Ascending aorta (tissue), 2 donors: ENCODE measurements around the gene KMT2A. TPM values are rescaled to one million over a fixed set of nuclear protein-coding genes. Genes with fewer than 3 reads are reported as not detected.
A peak's percentile ranks its signal among the peaks of the same experiment; 100 is the strongest.

ENCODE experiments used
- DNase-seq, 2 donors: peaks; one replicate each; pipeline ENCODE4 v3.0.0-alpha.2; 2019; ENCODE audit warnings: low spot score in 2 of 2
- H3K27ac ChIP-seq, 2 donors: fragments of 200-600 bp; sonication (generic); one replicate each; pipeline ENCODE4 v1.5.1; 2016 to 2017; ENCODE audit warnings: mild to moderate bottlenecking in 1 of 2
- H3K27me3 ChIP-seq: fragments of 200-600 bp; sonication (generic); one replicate; pipeline ENCODE4 v1.5.1; 2017
- H3K36me3 ChIP-seq, 2 donors: fragments of 200-600 bp; sonication (generic); one replicate each; pipeline ENCODE4 v1.5.1; 2016
- H3K4me1 ChIP-seq, 2 donors: fragments of 200-600 bp; sonication (generic); one replicate each; pipeline ENCODE4 v1.5.1; 2016 to 2017; ENCODE audit warnings: mild to moderate bottlenecking in 1 of 2
- H3K4me3 ChIP-seq, 2 donors: fragments of 200-600 bp; sonication (generic); one replicate each; pipeline ENCODE4 v1.5.1; 2016 to 2017; ENCODE audit warnings: mild to moderate bottlenecking in 1 of 2
- H3K9me3 ChIP-seq, 2 donors: fragments of 200-600 bp; sonication (generic); one replicate each; pipeline ENCODE4 v1.5.1; 2016
- intact Hi-C: fragments of 100-400 bp; cut with DNase I; formaldehyde crosslinking; loops from one replicate; pipeline ENCODE4 v1.15.1; 2023
- total RNA-seq: library from RNA; depleted of rRNA; stranded (reverse); fragments of >200 nt; gene quantifications from one replicate; pipeline ENCODE4 v1.1.0, GENCODE V29; 2016
- TF ChIP-seq, protein P1 (sequence below), 3 experiments: fragments of 200-600 bp in 2 of 3; fragments of 450-650 bp in 1 of 3; sonication (generic) in 2 of 3; IDR thresholded peaks; one replicate each; pipeline ENCODE4 v1.5.1; 2016 to 2019; ENCODE audit warnings: antibody characterized with exemption in 3 of 3, mild to moderate bottlenecking in 1 of 3, moderate library complexity in 1 of 3

KMT2A gene
- 61.3 TPM for total RNA-seq

DNA sequence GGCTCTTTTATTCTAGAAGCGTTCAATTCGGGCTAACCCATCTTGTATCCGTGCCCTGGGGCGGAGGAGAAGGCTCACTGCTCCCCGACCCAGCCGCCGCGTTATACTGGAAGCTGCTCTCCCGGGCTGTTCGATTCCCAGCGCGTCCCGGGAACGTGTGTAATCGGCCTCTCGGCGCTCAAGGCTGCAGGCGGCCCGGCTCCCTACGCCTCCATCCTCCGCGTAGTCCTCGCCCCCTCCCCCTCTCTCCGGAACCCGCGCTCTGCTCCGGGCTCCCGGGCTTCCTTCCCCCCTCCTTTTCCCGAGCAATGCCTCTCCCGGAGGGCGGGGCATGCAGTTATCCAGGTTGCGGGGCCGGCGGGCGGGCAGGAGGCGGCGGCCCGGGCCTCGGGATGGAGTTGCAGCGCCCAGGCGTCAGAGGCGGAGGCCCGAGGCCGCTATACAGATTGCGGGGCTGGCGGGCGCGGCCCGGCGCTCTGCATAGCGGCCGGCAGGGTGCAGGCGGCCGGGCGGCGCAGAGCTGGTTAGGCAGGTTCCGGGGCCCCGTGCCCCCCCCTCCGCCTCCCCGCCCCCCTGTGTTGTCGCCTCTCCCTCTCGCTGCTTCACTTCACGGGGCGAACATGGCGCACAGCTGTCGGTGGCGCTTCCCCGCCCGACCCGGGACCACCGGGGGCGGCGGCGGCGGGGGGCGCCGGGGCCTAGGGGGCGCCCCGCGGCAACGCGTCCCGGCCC, at the start of gene KMT2A:
KMT2A (plus strand) TSS at position 600 of the 732 bp plus-strand sequence; CDS start at position 621, 21 bp downstream.
- Histone ChIP-seq H3K36me3 (no peaks in the 10 kb centered on the region), H3K27me3 (no peaks in the 10 kb centered on the region), H3K9me3 (no peaks in the 10 kb centered on the region), H3K4me1 (peaks cover 3 to 18% of the 10 kb centered on the region in 2 donors), H3K4me3 (peak within 1 kb of the TSS; percentile 73 to 91), H3K27ac (peak within 1 kb of the TSS; percentile 95 to 96)
- DNase-seq, result peak; percentile 86 to 98
- TF ChIP-seq, protein P1, sequence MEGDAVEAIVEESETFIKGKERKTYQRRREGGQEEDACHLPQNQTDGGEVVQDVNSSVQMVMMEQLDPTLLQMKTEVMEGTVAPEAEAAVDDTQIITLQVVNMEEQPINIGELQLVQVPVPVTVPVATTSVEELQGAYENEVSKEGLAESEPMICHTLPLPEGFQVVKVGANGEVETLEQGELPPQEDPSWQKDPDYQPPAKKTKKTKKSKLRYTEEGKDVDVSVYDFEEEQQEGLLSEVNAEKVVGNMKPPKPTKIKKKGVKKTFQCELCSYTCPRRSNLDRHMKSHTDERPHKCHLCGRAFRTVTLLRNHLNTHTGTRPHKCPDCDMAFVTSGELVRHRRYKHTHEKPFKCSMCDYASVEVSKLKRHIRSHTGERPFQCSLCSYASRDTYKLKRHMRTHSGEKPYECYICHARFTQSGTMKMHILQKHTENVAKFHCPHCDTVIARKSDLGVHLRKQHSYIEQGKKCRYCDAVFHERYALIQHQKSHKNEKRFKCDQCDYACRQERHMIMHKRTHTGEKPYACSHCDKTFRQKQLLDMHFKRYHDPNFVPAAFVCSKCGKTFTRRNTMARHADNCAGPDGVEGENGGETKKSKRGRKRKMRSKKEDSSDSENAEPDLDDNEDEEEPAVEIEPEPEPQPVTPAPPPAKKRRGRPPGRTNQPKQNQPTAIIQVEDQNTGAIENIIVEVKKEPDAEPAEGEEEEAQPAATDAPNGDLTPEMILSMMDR (IDR thresholded peaks at IDR 0.05), result peak in 1 of 3 experiments; percentile 99
- intact Hi-C loops, result loop anchor here (1.0 to 10.0 kb wide), 8 partner anchors 35 to 1996 kb away; partner anchors contain the start of genes ATP5MG, C2CD2L, DPAGT1 and IFT46

DNA sequence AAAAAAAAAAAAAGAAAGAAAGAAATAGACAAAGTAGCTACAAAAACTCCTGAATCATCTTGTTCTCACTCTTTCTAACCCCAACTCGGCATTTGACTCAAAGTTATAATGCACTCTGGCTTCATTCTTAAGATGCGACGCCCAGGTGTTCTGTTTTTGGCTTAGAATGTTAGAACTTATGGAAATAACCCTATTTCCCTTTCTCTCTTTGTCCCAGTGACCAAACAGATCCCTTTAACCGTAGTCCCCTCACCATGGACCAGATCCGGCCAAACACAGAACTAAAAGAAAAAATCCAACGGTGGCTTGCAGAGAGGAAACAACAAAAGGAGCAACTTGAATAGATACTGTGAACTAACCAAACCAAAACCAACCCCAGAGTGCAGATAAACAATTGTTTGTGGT, 40.2 kb upstream of the KMT2A start:
- no peaks in the 10 kb centered on the region for H3K27me3 ChIP-seq
- no peak overlapping the region for H3K27ac ChIP-seq
- peaks cover 0 to 5% of the 10 kb centered on the region in 2 donors for H3K4me1 ChIP-seq
- DNase-seq, result no peak
- H3K9me3 ChIP-seq, result no peaks in the 10 kb centered on the region
- H3K4me3 ChIP-seq, result no peak overlapping the region
- TF ChIP-seq, protein P1 (IDR thresholded peaks at IDR 0.05), result no peak
- intact Hi-C loops, result no loop called here
- H3K36me3 ChIP-seq, result peaks cover 45 to 64% of the 10 kb centered on the region in 2 donors

DNA sequence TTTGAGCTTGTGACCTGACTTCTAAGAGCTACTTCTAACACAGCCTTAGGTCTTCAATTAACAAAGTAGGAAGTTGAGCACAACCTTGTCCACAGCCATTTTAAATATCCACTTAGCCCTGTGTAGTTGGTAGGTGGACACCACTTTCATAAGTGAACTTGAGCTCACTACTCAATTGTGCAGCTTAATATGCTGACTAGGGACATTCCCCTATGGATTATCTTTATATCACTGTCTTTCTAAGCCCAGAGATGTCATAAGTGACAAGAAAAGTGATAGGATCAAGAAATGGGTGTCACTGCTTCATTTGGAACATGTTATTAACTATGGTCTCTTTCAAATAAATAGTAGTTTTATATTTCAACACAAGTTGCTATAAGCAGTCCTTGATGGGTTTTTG, 38.8 kb upstream of the KMT2A start:
- Histone ChIP-seq H3K27me3 (no peaks in the 10 kb centered on the region), H3K36me3 (peaks cover 34 to 50% of the 10 kb centered on the region in 2 donors), H3K4me3 (no peak overlapping the region), H3K27ac (no peak overlapping the region), H3K9me3 (no peaks in the 10 kb centered on the region), H3K4me1 (peaks cover 0 to 9% of the 10 kb centered on the region in 2 donors)
- no peak for DNase-seq
- intact Hi-C loops, result no loop called here
- TF ChIP-seq, protein P1 (IDR thresholded peaks at IDR 0.05), result no peak

DNA sequence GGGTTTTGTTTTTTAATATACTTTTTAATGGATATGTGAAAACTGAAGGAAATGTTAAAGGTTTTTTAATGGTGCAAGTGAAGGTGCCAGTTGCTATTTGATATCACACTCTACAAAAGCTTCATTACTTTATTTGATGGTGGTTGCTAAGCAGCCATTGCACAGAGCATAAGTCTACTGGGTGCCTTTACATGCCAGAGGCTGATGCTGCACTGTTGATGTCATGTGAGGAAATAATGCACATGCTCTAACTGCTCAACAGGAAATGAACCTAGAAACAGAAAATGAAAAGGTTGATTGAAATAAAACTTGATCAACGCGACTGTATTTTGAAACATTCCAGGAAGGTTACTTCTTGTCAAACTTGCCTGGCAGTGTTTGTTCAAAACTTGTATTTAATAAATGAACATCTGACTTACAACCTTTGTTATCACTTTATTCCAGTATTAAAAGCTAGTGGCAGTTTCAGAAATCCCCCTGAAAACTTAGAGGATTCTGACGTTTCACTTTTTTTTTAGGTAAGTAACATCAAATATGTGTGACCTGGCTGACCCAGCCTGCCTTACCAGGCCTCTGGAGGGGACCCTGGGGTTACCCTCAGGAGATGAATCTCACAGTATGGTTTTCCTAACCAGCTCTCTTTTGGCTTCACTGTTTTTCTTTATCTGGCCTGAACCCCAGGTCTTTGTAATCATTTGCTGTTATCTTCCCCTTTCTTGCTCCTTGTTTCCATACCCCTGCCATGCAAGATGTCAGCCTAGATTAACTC, 37.3 kb upstream of the KMT2A start:
- no peak for DNase-seq
- Histone ChIP-seq H3K9me3 (no peaks in the 10 kb centered on the region), H3K27me3 (no peaks in the 10 kb centered on the region), H3K4me3 (no peak overlapping the region), H3K4me1 (peaks cover 8 to 20% of the 10 kb centered on the region in 2 donors), H3K36me3 (peaks cover 20 to 35% of the 10 kb centered on the region in 2 donors), H3K27ac (no peak overlapping the region)
- intact Hi-C loops, result no loop called here
- TF ChIP-seq, protein P1 (IDR thresholded peaks at IDR 0.05), result no peak

DNA sequence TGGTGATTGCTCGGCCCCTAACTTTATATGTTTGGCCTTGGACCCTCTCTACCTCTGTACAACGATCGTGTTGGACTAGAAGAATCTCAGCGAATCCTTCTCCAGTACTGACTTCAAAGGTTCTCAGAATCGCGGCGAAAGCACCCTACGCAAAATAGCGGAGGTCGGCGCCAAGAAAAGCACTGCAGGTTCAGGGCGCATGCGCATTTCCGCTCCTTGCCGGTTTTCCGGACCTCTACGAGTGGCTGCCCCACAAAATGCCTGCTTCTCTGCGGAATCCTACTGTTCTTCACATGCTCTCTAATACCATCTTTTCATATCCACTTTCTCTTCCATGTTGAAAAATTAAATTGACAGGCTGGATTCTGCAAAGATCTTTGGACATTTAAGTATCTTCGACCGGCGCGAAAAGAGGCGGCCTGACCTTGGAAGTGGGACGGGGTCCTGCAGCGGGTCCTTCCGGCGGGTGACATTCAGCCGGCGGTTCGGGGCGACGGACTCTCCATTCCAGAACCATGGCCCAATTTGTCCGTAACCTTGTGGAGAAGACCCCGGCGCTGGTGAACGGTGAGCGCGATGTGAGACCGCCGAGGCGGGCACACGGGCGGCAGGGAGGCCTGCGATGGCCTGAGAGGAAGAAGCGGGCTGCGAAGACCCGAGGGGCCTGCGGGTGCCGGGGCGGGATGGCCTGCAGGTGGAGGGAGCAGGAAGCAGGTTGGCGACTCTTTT, 35.0 kb upstream of the KMT2A start, which contains the start of gene ATP5MG:
ATP5MG (plus strand) TSS at position 456 of the 729 bp plus-strand sequence; CDS start at position 516, 60 bp downstream.
- intact Hi-C loops, result loop anchor here (1.0 kb wide), 2 partner anchors 35 to 87 kb away; partner anchors contain the start of gene KMT2A
- DNase-seq, result peak; percentile 13 to 93
- H3K27ac ChIP-seq, result peak within 1 kb of the TSS; percentile 69 to 84
- peaks cover 1 to 15% of the 10 kb centered on the region in 2 donors for H3K36me3 ChIP-seq
- H3K4me3 ChIP-seq, result peak within 1 kb of the TSS; percentile 81 to 99
- H3K9me3 ChIP-seq, result no peaks in the 10 kb centered on the region
- H3K4me1 ChIP-seq, result peaks cover 8 to 20% of the 10 kb centered on the region in 2 donors
- H3K27me3 ChIP-seq, result no peaks in the 10 kb centered on the region
- TF ChIP-seq, protein P1 (IDR thresholded peaks at IDR 0.05), result peak in 1 of 3 experiments; percentile 17
